Measurements from ENCODE around the gene PDE6A. TPM values are rescaled to one million over a fixed set of nuclear protein-coding genes. Genes with fewer than 3 reads are reported as not detected.
"Not testable (repeated sequence)": the region's sequence is repeated elsewhere in the genome, so short reads cannot be mapped to it uniquely, and the experiment has no call there.

PDE6A gene
- total RNA-seq, 1 donor from 2014 or later, result not detected

DNA sequence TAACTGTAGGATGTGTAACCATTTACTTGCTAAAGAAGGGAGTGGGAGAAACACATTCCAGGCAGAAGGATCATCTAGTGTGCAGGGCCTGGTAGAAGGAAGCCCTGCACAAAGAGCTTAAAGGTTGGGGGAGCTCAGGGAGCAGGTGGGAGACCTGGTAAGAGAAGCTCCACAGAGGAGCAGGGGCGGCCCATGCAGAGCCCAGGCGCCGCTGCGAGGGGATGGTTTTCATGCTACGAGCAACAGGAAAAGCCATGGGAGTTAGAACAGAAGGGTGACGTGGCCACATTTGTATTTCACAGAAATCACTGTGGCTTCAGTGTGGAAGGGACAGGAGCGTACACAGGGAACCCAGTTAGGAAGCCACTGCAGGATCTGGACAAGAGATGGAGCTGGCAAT is 73.1 kb downstream of the PDE6A start:
- Histone ChIP-seq H3K9me3 (ENCODE audit: control insufficient read depth in 3 of 3, low read length in 3 of 3) (no peaks in the 10 kb centered on the region), H3K27me3 (ENCODE audit: control insufficient read depth in 3 of 3, insufficient read depth in 3 of 3, low read length in 3 of 3) (no peaks in the 10 kb centered on the region), H3K36me3 (ENCODE audit: control insufficient read depth in 3 of 3, insufficient read depth in 3 of 3, low read length in 3 of 3) (no peaks in the 10 kb centered on the region), H3K27ac (ENCODE audit: low read depth, low read length) (no peak overlapping the region), H3K4me3 (ENCODE audit: low read length in 3 of 3) (no peak overlapping the region), H3K9ac (ENCODE audit: low read depth in 1 of 3, low read length in 3 of 3) (no peak overlapping the region), H3K4me1 (ENCODE audit: control insufficient read depth in 3 of 3, insufficient read depth in 3 of 3, low read length in 3 of 3) (peaks cover 3 to 13% (median 4%) of the 10 kb centered on the region in 3 donors)

DNA sequence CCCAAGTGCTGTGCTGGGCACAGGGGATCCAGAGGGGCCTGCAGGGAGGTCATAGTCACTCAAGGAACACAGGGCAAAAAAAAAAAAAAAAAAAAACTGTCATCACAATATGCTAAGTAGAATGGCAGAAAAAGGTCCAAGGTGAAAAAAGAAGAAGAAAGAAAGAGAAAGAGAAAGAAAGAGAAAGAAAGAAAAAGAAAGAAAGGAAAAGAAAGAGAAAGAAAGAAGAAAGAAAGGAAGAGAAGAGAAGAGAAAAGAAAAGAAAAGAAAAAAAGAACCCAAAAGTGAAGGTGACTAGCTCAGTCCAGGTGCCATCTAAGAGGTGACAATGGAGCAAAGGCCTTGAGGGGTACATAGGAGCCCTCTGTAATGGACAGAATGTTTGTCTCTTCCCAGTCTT is 73.9 kb downstream of the PDE6A start:
- no peaks in the 10 kb centered on the region for H3K9me3 ChIP-seq (ENCODE audit: control insufficient read depth in 3 of 3, low read length in 3 of 3)
- H3K4me1 ChIP-seq (ENCODE audit: control insufficient read depth in 3 of 3, insufficient read depth in 3 of 3, low read length in 3 of 3), result peaks cover 3 to 13% (median 4%) of the 10 kb centered on the region in 3 donors
- no peaks in the 10 kb centered on the region for H3K36me3 ChIP-seq (ENCODE audit: control insufficient read depth in 3 of 3, insufficient read depth in 3 of 3, low read length in 3 of 3)
- H3K4me3 ChIP-seq (ENCODE audit: low read length in 3 of 3), result no peak overlapping the region
- no peak overlapping the region for H3K27ac ChIP-seq (ENCODE audit: low read depth, low read length)
- no peaks in the 10 kb centered on the region for H3K27me3 ChIP-seq (ENCODE audit: control insufficient read depth in 3 of 3, insufficient read depth in 3 of 3, low read length in 3 of 3)
- no peak overlapping the region for H3K9ac ChIP-seq (ENCODE audit: low read depth in 1 of 3, low read length in 3 of 3)

GRCh38 chr5:149870232-149870631 is 74.4 kb downstream of the PDE6A start:
- H3K36me3 ChIP-seq (ENCODE audit: control insufficient read depth in 3 of 3, insufficient read depth in 3 of 3, low read length in 3 of 3), result no peaks in the 10 kb centered on the region
- no peak overlapping the region for H3K4me3 ChIP-seq (ENCODE audit: low read length in 3 of 3)
- no peaks in the 10 kb centered on the region for H3K9me3 ChIP-seq (ENCODE audit: control insufficient read depth in 3 of 3, low read length in 3 of 3)
- H3K9ac ChIP-seq (ENCODE audit: low read depth in 1 of 3, low read length in 3 of 3), result no peak overlapping the region
- H3K27me3 ChIP-seq (ENCODE audit: control insufficient read depth in 3 of 3, insufficient read depth in 3 of 3, low read length in 3 of 3), result no peaks in the 10 kb centered on the region
- no peak overlapping the region for H3K27ac ChIP-seq (ENCODE audit: low read depth, low read length)
- H3K4me1 ChIP-seq (ENCODE audit: control insufficient read depth in 3 of 3, insufficient read depth in 3 of 3, low read length in 3 of 3), result peaks cover 3 to 13% (median 4%) of the 10 kb centered on the region in 3 donors

- no peak overlapping the region for H3K4me3 ChIP-seq (ENCODE audit: low read length in 3 of 3)
- peaks cover 3 to 13% (median 4%) of the 10 kb centered on the region in 3 donors for H3K4me1 ChIP-seq (ENCODE audit: control insufficient read depth in 3 of 3, insufficient read depth in 3 of 3, low read length in 3 of 3)
- H3K9me3 ChIP-seq (ENCODE audit: control insufficient read depth in 3 of 3, low read length in 3 of 3), result no peaks in the 10 kb centered on the region
- no peak overlapping the region for H3K9ac ChIP-seq (ENCODE audit: low read depth in 1 of 3, low read length in 3 of 3)
- no peaks in the 10 kb centered on the region for H3K36me3 ChIP-seq (ENCODE audit: control insufficient read depth in 3 of 3, insufficient read depth in 3 of 3, low read length in 3 of 3)
- H3K27me3 ChIP-seq (ENCODE audit: control insufficient read depth in 3 of 3, insufficient read depth in 3 of 3, low read length in 3 of 3), result no peaks in the 10 kb centered on the region
- no peak overlapping the region for H3K27ac ChIP-seq (ENCODE audit: low read depth, low read length)
Measured at GRCh38 chr5:149869411-149869821, 75.2 kb downstream of the PDE6A start.

GRCh38 chr5:149865746-149866145 is 78.8 kb downstream of the PDE6A start:
- Histone ChIP-seq H3K4me1 (ENCODE audit: control insufficient read depth in 3 of 3, insufficient read depth in 3 of 3, low read length in 3 of 3) (no peaks in the 10 kb centered on the region), H3K9ac (ENCODE audit: low read depth in 1 of 3, low read length in 3 of 3) (no peak overlapping the region), H3K27ac (ENCODE audit: low read depth, low read length) (no peak overlapping the region)

GRCh38 chr5:149863830-149864229 is 80.8 kb downstream of the PDE6A start:
- H3K4me3 ChIP-seq (ENCODE audit: low read length in 3 of 3), result no peak overlapping the region
- H3K4me1 ChIP-seq (ENCODE audit: control insufficient read depth in 3 of 3, insufficient read depth in 3 of 3, low read length in 3 of 3), result no peaks in the 10 kb centered on the region
- no peak overlapping the region for H3K27ac ChIP-seq (ENCODE audit: low read depth, low read length)

More at GRCh38 chr5:149865746-149866145, 78.8 kb downstream of the PDE6A start:
- H3K27me3 ChIP-seq (ENCODE audit: control insufficient read depth in 3 of 3, insufficient read depth in 3 of 3, low read length in 3 of 3), result no peaks in the 10 kb centered on the region
- no peaks in the 10 kb centered on the region for H3K9me3 ChIP-seq (ENCODE audit: control insufficient read depth in 3 of 3, low read length in 3 of 3)
- no peaks in the 10 kb centered on the region for H3K36me3 ChIP-seq (ENCODE audit: control insufficient read depth in 3 of 3, insufficient read depth in 3 of 3, low read length in 3 of 3)
- no peak overlapping the region for H3K4me3 ChIP-seq (ENCODE audit: low read length in 3 of 3)

GRCh38 chr5:149863176-149863575 is 81.4 kb downstream of the PDE6A start:
- Histone ChIP-seq H3K27me3 (ENCODE audit: control insufficient read depth in 3 of 3, insufficient read depth in 3 of 3, low read length in 3 of 3) (no peaks in the 10 kb centered on the region), H3K9ac (ENCODE audit: low read depth in 1 of 3, low read length in 3 of 3) (no peak overlapping the region), H3K4me3 (ENCODE audit: low read length in 3 of 3) (no peak overlapping the region), H3K27ac (ENCODE audit: low read depth, low read length) (no peak overlapping the region), H3K9me3 (ENCODE audit: control insufficient read depth in 3 of 3, low read length in 3 of 3) (no peaks in the 10 kb centered on the region), H3K4me1 (ENCODE audit: control insufficient read depth in 3 of 3, insufficient read depth in 3 of 3, low read length in 3 of 3) (peaks cover 0 to 4% (median 3%) of the 10 kb centered on the region in 3 donors), H3K36me3 (ENCODE audit: control insufficient read depth in 3 of 3, insufficient read depth in 3 of 3, low read length in 3 of 3) (no peaks in the 10 kb centered on the region)

More at GRCh38 chr5:149863830-149864229, 80.8 kb downstream of the PDE6A start:
- Histone ChIP-seq H3K36me3 (ENCODE audit: control insufficient read depth in 3 of 3, insufficient read depth in 3 of 3, low read length in 3 of 3) (no peaks in the 10 kb centered on the region), H3K9me3 (ENCODE audit: control insufficient read depth in 3 of 3, low read length in 3 of 3) (no peaks in the 10 kb centered on the region), H3K9ac (ENCODE audit: low read depth in 1 of 3, low read length in 3 of 3) (no peak overlapping the region), H3K27me3 (ENCODE audit: control insufficient read depth in 3 of 3, insufficient read depth in 3 of 3, low read length in 3 of 3) (no peaks in the 10 kb centered on the region)

GRCh38 chr5:149860801-149861322 is 83.7 kb downstream of the PDE6A start:
- Histone ChIP-seq H3K4me1 (ENCODE audit: control insufficient read depth in 3 of 3, insufficient read depth in 3 of 3, low read length in 3 of 3) (peaks cover 7 to 21% (median 20%) of the 10 kb centered on the region in 3 donors), H3K9me3 (ENCODE audit: control insufficient read depth in 3 of 3, low read length in 3 of 3) (no peaks in the 10 kb centered on the region), H3K36me3 (ENCODE audit: control insufficient read depth in 3 of 3, insufficient read depth in 3 of 3, low read length in 3 of 3) (no peaks in the 10 kb centered on the region), H3K27me3 (ENCODE audit: control insufficient read depth in 3 of 3, insufficient read depth in 3 of 3, low read length in 3 of 3) (no peaks in the 10 kb centered on the region), H3K27ac (ENCODE audit: low read depth, low read length) (no peak overlapping the region), H3K4me3 (ENCODE audit: low read length in 3 of 3) (no peak overlapping the region), H3K9ac (ENCODE audit: low read depth in 1 of 3, low read length in 3 of 3) (no peak overlapping the region)

DNA sequence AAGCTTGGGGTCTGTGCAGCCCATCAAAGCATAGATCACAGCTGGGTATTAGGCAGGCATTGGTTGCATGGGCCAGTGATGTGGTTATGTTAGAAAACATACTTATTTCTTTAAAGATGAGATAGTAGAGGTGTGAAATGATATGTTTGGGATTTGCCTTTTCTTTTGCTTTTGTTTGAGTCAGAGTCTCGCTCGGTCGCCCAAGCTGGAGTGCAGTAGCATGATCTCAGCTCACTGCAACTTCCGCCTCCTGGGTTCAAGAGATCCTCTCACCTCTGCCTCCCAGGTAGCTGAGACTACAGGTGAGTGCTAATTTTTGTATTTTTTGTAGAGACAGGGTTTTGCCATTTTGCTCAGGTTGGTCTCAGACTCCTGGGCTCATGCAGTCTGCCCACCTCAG is 84.8 kb downstream of the PDE6A start:
- Histone ChIP-seq H3K36me3 (ENCODE audit: control insufficient read depth in 3 of 3, insufficient read depth in 3 of 3, low read length in 3 of 3) (no peaks in the 10 kb centered on the region), H3K27me3 (ENCODE audit: control insufficient read depth in 3 of 3, insufficient read depth in 3 of 3, low read length in 3 of 3) (no peaks in the 10 kb centered on the region), H3K4me3 (ENCODE audit: low read length in 3 of 3) (no peak overlapping the region), H3K9ac (ENCODE audit: low read depth in 1 of 3, low read length in 3 of 3) (no peak overlapping the region), H3K4me1 (ENCODE audit: control insufficient read depth in 3 of 3, insufficient read depth in 3 of 3, low read length in 3 of 3) (peaks cover 7 to 21% (median 20%) of the 10 kb centered on the region in 3 donors), H3K9me3 (ENCODE audit: control insufficient read depth in 3 of 3, low read length in 3 of 3) (no peaks in the 10 kb centered on the region), H3K27ac (ENCODE audit: low read depth, low read length) (no peak overlapping the region)

- H3K27ac ChIP-seq (ENCODE audit: low read depth, low read length); H3K9me3 ChIP-seq (ENCODE audit: control insufficient read depth in 3 of 3, low read length in 3 of 3); H3K4me3 ChIP-seq (ENCODE audit: low read length in 3 of 3); H3K9ac ChIP-seq (ENCODE audit: low read depth in 1 of 3, low read length in 3 of 3); H3K27me3 ChIP-seq (ENCODE audit: control insufficient read depth in 3 of 3, insufficient read depth in 3 of 3, low read length in 3 of 3); H3K36me3 ChIP-seq (ENCODE audit: control insufficient read depth in 3 of 3, insufficient read depth in 3 of 3, low read length in 3 of 3): not testable (repeated sequence)
- H3K4me1 ChIP-seq (ENCODE audit: control insufficient read depth in 3 of 3, insufficient read depth in 3 of 3, low read length in 3 of 3), result peaks cover 7 to 23% (median 20%) of the 10 kb centered on the region in 3 donors
Measured at GRCh38 chr5:149858481-149858880, 86.1 kb downstream of the PDE6A start.
